ENCODE measurements around the gene LGI1. TPM values are rescaled to one million over a fixed set of nuclear protein-coding genes. Genes with fewer than 3 reads are reported as not detected.

LGI1 gene
- total RNA-seq, 1 donor from 2014 or later: 0.13 TPM

DNA sequence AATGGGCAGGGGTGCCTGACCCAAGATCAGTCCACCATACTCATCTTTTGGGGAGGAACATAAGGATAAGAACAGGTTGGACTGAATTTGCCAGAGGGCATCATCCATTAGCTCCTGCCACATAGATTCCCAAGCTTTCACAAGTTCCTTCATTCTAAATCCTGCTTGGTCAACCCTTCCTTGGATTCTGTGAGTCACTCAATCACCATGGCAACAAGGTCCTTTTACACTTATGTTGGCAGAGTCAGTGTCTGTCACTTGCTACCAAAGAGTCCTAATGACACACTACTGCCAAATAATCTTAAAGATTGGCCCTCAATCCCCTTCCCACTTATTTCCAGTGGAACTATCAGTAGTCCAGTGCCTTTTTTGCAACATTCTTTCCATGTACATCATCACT is 5.0 kb upstream of the LGI1 start:
- intact Hi-C loops (cut with DNase I): no loop called here
- no peak for ATAC-seq (ENCODE audit: poor library complexity)

DNA sequence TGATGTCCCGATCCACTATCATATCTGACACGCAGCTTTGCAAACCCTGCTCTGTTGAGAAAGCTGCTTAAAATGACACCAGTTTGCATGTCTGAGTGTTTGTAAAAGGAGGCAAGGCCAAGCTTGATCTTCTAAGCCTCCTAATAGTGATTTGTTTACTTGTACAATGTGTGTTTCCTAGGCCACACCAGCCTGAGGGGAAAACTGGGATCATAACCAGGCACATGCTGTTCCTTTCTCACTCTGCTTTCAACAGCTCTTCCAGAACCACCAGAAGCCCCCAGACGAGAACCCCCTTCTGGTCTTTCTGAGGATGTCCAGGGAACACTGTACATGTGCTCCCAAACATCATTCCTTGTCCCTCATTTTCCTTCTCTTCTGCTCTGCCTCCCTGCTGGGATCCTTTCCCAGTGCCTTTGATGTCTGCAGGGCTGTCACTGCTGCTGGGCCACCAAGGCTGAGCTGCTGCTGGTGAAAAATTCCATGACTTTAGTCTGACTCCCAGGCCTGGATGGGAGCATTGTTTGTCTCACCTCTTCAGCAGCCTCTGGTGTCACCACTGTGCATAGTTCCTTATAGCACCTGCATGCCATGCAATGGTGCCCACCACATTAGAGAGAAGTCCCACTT is 4.0 kb upstream of the LGI1 start:
- DNase-seq (no peak), ATAC-seq (ENCODE audit: poor library complexity) (peak; percentile 53)
- intact Hi-C loops (cut with DNase I): no loop called here

More for the DNA sequence above, 5.0 kb upstream of the LGI1 start:
- no peak for DNase-seq

GRCh38 chr10:93754761-93755160 is 3.0 kb upstream of the LGI1 start:
- DNase-seq (no peak), ATAC-seq (ENCODE audit: poor library complexity) (no peak)
- intact Hi-C loops (cut with DNase I): no loop called here

DNA sequence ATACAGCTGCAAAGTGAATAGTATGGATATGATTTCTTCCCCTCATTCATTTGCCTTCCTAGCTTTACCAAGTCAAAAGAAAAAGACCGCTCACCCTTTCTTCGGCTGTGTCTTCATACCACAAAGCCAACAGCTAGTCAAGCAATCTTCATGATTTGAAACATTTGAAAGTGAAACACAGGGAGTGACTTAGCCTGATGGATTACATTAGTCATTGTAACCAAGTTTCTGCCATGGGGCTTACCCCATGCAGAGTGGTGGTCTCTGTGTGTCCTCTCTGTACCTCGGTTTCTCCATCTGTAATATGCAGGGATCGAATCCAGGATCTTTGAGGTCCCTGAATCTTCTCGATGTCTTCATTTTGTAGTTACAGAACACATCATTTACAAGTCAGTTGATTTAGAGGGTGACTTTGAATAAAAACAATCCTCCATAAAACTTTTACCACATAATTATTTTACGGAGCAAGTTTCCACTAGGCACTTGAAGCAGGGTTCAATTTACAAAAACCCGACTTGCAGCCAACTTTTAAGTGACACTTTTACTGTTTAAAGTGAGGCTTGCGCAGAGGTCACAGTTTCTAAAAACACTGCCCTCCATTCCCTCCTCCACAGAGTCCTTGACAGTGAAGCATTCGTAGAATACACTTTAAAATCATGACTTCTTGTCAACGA is 2.2 kb upstream of the LGI1 start:
- no peak for DNase-seq
- no peak for ATAC-seq (ENCODE audit: poor library complexity)
- intact Hi-C loops (cut with DNase I): no loop called here

- ATAC-seq (ENCODE audit: poor library complexity) (no peak), DNase-seq (no peak)
- intact Hi-C loops (cut with DNase I): no loop called here
Observed at GRCh38 chr10:93756118-93756517, 1.6 kb upstream of the LGI1 start.

- intact Hi-C loops (cut with DNase I): no loop called here
- ATAC-seq (ENCODE audit: poor library complexity) (no peak), DNase-seq (no peak)
Observed at GRCh38 chr10:93757136-93757535, 600 bp upstream of the LGI1 start.

DNA sequence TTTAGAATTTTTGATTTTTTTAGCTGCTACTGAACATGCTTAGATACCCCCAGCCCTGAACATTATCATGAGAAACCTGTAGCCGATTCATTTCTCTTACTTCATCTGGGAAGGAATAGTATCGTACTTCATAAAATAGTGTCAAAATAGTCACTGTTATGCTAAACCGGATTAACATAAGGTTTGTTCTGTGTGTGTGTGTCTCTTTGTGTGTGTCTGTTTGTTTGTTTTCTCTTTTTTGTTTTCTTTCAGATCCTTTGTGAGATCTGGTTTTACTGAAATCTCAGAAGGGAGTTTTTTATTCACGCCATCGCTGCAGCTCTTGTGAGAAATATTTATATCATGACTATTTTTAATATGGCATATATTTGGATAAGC is 761 bp downstream of the LGI1 start:
- intact Hi-C loops (cut with DNase I): no loop called here
- ATAC-seq (ENCODE audit: poor library complexity) (no peak), DNase-seq (no peak)

GRCh38 chr10:93758891-93759410 is 1.2 kb downstream of the LGI1 start:
- no peak for DNase-seq
- intact Hi-C loops (cut with DNase I): no loop called here
- no peak for ATAC-seq (ENCODE audit: poor library complexity)

GRCh38 chr10:93760490-93760889 is 2.8 kb downstream of the LGI1 start:
- DNase-seq (no peak), ATAC-seq (ENCODE audit: poor library complexity) (peak; percentile 36)
- intact Hi-C loops (cut with DNase I): no loop called here

DNA sequence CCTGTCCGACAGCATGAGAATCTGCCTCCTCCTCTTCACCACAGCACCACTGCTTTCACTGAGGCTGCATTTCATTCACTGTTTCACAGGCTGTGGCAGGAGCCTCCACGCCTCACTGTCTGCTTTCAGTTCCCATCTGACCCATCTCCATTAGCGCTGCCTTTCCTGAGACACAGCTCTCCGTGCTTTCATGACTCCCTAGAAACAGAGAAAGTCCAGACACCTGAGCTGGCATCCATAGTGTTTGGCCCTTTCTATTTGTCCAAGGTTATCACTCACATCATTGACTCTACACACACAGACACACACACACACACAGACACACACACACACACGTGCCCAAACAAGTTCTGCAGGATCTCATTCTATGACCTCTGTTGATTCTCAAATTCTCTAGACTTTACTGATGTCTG is 5.2 kb downstream of the LGI1 start:
- intact Hi-C loops (cut with DNase I): no loop called here
- no peak for ATAC-seq (ENCODE audit: poor library complexity)
- DNase-seq: no peak

GRCh38 chr10:93766918-93767317 is 9.2 kb downstream of the LGI1 start:
- ATAC-seq (ENCODE audit: poor library complexity) (no peak), DNase-seq (no peak)
- intact Hi-C loops (cut with DNase I): no loop called here

DNA sequence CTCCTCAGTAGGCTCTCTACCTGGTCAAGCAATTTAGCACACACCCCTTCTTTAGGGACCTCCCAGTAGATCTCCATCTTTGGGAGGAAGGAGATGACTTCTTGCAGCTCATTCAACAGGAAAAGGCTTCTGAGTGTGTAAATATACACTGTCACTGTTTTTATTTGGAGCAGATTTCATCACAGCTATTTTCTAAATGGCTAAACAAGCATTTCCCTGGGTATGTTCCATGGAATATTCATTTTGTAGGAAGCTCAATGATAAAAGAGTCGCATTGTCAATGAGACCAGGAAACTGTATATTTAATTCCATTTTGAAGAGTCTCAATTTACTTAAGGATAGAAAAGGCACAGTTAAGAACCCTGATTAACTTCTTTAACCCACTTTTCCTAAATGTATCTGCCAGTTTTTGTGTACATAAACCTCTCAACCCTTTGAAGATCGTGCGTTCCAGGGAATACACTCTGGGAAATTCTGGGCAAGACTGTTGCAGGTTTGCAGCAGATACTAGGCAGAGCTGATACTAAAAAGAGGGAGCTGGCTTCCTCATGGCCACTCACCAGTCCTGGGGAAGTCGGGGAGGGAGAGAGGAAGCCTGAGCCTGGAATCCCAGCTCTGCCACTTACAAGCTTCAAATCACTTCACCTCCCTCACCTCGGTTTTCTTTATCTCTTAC is 10.1 kb downstream of the LGI1 start:
- ATAC-seq (ENCODE audit: poor library complexity) (no peak), DNase-seq (no peak)
- intact Hi-C loops (cut with DNase I): no loop called here

DNA sequence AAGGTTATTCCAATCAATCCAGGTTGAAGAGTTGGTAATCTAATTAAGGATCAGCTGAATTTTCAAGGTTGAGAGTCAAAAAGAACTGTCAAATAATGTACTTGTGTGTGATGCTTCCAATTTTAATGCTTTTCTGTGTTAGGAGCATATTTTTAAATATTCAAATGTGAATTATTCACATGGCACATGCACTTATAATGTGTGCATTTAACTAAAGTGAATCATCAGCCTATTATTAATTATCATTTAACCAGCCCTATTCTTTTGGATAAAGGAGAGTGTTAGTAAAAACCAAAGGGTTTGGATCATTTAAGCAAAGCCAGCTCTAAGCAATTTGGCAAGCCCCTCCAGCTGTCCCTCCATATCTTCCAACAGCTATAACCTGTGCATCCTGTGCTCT is 11.2 kb downstream of the LGI1 start:
- no peak for DNase-seq
- no peak for ATAC-seq (ENCODE audit: poor library complexity)
- intact Hi-C loops (cut with DNase I): no loop called here

GRCh38 chr10:93771354-93771753 is 13.6 kb downstream of the LGI1 start:
- intact Hi-C loops (cut with DNase I): no loop called here

GRCh38 chr10:93773120-93773519 is 15.4 kb downstream of the LGI1 start:
- ATAC-seq (ENCODE audit: poor library complexity): no peak
- DNase-seq: no peak
- intact Hi-C loops (cut with DNase I): no loop called here

More at GRCh38 chr10:93771354-93771753, 13.6 kb downstream of the LGI1 start:
- DNase-seq (no peak), ATAC-seq (ENCODE audit: poor library complexity) (no peak)

DNA sequence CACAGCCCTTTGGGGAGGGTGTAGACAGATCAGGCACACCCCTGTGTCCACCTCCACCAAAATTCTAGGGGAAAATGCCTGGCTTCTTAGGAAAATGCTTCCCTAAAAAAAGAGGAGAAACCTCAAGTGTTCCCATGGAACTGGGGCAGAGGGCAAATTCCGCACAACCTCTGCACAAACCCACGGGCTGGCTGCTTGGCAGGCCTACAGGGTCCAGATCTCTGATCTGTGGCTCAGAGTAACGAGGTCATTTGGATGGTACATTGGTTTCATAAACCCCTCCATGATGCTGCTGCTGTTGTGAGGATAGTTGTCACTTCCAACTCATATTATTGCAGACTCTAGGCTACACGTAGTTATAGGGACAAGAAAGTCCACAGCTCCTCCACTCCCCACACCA is 16.0 kb downstream of the LGI1 start:
- intact Hi-C loops (cut with DNase I): no loop called here
- DNase-seq (no peak), ATAC-seq (ENCODE audit: poor library complexity) (no peak)

DNA sequence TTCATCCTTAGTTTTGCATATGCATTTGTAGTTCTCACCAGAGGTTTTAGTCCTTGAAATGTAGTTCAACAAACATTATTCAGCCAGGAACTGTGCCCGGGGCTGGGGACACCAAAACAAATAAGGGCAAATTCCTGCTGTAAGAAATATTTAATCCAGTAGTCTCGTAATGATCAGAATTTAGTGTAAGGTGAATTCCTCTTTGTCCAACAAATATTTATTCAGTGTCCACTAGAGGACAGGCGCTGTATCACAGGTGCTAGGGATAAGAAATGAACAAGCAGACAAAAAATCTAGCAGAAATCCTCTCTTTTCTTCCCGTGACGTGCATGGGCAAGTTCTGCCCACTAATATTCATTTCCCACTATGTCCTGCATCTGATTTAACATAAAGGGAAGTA is 17.6 kb downstream of the LGI1 start:
- ATAC-seq (ENCODE audit: poor library complexity) (no peak), DNase-seq (no peak)
- intact Hi-C loops (cut with DNase I): no loop called here

- no peak for ATAC-seq (ENCODE audit: poor library complexity)
- no peak for DNase-seq
- intact Hi-C loops (cut with DNase I): no loop called here
Observed at GRCh38 chr10:93777092-93777491, 19.4 kb downstream of the LGI1 start.

DNA sequence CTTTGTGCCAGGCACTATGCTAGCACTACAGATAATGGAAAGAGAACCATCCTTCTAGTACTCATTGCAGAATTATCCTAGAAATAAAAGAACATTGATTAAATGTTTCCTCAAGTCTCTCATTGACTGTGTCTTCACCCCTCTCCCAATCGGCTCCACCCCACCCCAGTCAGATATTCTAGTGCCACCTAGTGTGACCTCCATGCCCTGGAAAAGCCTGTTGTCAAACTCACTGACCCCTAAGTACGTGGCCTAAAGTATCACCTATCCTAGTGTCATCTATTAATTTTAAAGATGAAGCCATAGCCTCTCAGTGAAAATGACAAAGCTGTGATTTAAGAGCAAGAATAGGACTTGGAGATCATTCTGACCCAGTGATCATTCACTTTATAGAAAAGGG is 26.3 kb downstream of the LGI1 start:
- ATAC-seq (ENCODE audit: poor library complexity) (no peak), DNase-seq (no peak)
- intact Hi-C loops (cut with DNase I): no loop called here
